Measurements from ENCODE around the gene SCN5A. TPM values are rescaled to one million over a fixed set of nuclear protein-coding genes. Genes with fewer than 3 reads are reported as not detected.

Gene SCN5A
- total and polyA plus RNA-seq, 2 of the 4 experiments (the other 2 are of a cell fraction), result 1.9 to 2.0 TPM

DNA sequence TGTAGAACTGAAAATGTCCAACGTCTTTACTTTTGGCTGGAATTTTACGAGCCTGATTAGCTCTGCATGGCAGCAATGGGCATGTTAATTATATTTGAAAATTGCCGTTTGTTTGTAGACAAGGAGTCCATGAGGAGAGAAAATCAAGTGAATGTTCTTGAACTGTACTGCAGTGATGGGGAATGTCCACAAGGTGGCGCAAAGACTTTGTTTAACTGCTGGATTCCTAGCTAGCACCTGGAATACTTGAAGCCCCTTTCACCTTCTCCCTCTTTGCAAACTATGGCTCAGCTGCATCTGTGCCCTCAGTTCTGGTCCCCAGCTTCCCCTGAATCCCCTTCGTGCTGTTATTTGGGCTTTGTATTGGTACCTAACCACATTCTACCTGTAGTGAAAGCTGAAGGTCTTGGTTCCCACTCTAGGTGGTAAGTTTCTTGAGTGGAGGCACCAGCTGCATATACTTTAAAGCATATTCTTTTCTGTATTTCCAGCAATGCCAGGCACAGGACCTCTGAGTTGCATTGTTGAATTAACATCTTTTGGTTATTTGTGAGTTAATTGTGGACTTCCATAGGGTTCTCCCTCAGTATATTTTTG, 128.0 kb downstream of the SCN5A start:
- H3K79me1 ChIP-seq (ENCODE audit: low read depth in 1 of 2, low read length in 2 of 2), result peaks cover 3% of the 10 kb centered on the region in 2 experiments; a peak in 2 of 4 replicates
- dilution Hi-C loops (cut with HindIII; ENCODE audit: low sequenced_read_pairs, unreplicated experiment) (no loop called here), in situ Hi-C loops (cut with MboI; ENCODE audit: low sequenced_read_pairs) (loop anchor here (5.0 to 10.0 kb wide), 2 partner anchors 321 to 473 kb away; no protein-coding TSS in a partner anchor), intact Hi-C loops (cut with micrococcal nuclease) (loop anchor here (1.0 to 10.0 kb wide), 6 partner anchors 130 to 509 kb away; no protein-coding TSS in a partner anchor)
- DNase-seq, result peak; percentile 75
- POLR2A ChIA-PET (ENCODE audit: unreplicated experiment), result no interaction called here
- no peak overlapping the region for H2BK5ac ChIP-seq (ENCODE audit: low read depth, low read length, poor library complexity, severe bottlenecking)
- WGBS, 2 experiments (ENCODE audit: extremely low coverage in 2 of 2, insufficient read length in 1 of 2), result 0% methylated on average over 3 of the region's 5 CpGs; no CpG with 5 or more reads in 1 of the 2 experiments
- H4K8ac ChIP-seq (ENCODE audit: low read depth in 2 of 2, low read length in 2 of 2), result no peak overlapping the region
- H3K27ac ChIP-seq (ENCODE audit: insufficient read depth, low read length), result no peak overlapping the region
- H3K14ac ChIP-seq (replicated peaks; ENCODE audit: low read depth, low read length), result no peak overlapping the region
- H3K23ac ChIP-seq (ENCODE audit: low read depth, low read length), result no peak overlapping the region
- H3K36me3 ChIP-seq (ENCODE audit: control insufficient read depth, insufficient read depth, low read length), result peaks cover 5% of the 10 kb centered on the region; the same call in 1 of the 2 replicates
- H3K9me3 ChIP-seq (ENCODE audit: control insufficient read depth, insufficient read depth, low read length), result no peaks in the 10 kb centered on the region
- no peak overlapping the region for H2AK9ac ChIP-seq (replicated peaks; ENCODE audit: low read depth, low read length, poor library complexity)
- no peak overlapping the region for H2BK20ac ChIP-seq (ENCODE audit: low read depth, low read length)
- H3K4me3 ChIP-seq (ENCODE audit: insufficient read depth, low read depth, low read length), result no peak overlapping the region
- no peaks in the 10 kb centered on the region for H3K27me3 ChIP-seq (ENCODE audit: control insufficient read depth, insufficient read depth, low read length)
- H3K4me1 ChIP-seq (ENCODE audit: control insufficient read depth, insufficient read depth, low read length), result peaks cover 5% of the 10 kb centered on the region
- BruUV-seq (replicated peaks), result no TSS peak
- no peak overlapping the region for H3K18ac ChIP-seq (ENCODE audit: low read depth, low read length)
- no peak overlapping the region for H2AK5ac ChIP-seq (ENCODE audit: low read depth, low read length)
- H4K5ac ChIP-seq (ENCODE audit: low read depth, low read length), result no peak overlapping the region
- no peak overlapping the region for H3K9ac ChIP-seq (ENCODE audit: low read depth, low read length)
- CTCF ChIA-PET, result interaction anchor here (0.6 to 5.1 kb wide), 22 partner anchors 8 to 949 kb away, joined by 3 to 32 read pairs (median 5); partner anchors contain the start of gene EXOG
- H2BK120ac ChIP-seq (ENCODE audit: low read depth, low read length), result no peak overlapping the region
- H3K4ac ChIP-seq (ENCODE audit: low read depth, low read length), result no peak overlapping the region
- H2BK15ac ChIP-seq (ENCODE audit: low read depth, low read length), result no peak overlapping the region
- peak; percentile 67 for ATAC-seq (ENCODE audit: low read depth)
- H3K9me1 ChIP-seq (ENCODE audit: insufficient read depth, low read length), result no peaks in the 10 kb centered on the region; the same call in 1 of the 2 replicates
- H4K91ac ChIP-seq (ENCODE audit: insufficient read depth, low read depth, low read length), result no peak overlapping the region
- H3K56ac ChIP-seq (ENCODE audit: extremely low read depth, insufficient read depth, low read length), result no peak overlapping the region
- no peaks in the 10 kb centered on the region for H4K20me1 ChIP-seq (ENCODE audit: insufficient read depth, low read length)
- no peak overlapping the region for H2AFZ ChIP-seq (replicated peaks; ENCODE audit: low read length, poor library complexity)
- no peak overlapping the region for H3K4me2 ChIP-seq (ENCODE audit: low read depth, low read length)
- TF ChIP-seq RCOR1 (IDR thresholded peaks at IDR 0.05; ENCODE audit: insufficient replicate concordance, low read length) (no peak), MAFK (IDR thresholded peaks at IDR 0.05; ENCODE audit: low read depth, low read length) (no peak), NFE2L2 (IDR thresholded peaks at IDR 0.05; ENCODE audit: low read depth, low read length) (no peak), CEBPB (IDR thresholded peaks at IDR 0.05; ENCODE audit: low read depth, low read length) (no peak), SMC3 (IDR thresholded peaks at IDR 0.05; ENCODE audit: low read depth, low read length) (peak; percentile 78), RAD21 (IDR thresholded peaks at IDR 0.05; ENCODE audit: low read length) (peak; percentile 75), POLR2A (IDR thresholded peaks at IDR 0.05; ENCODE audit: low read depth, low read length) (no peak), RFX5 (IDR thresholded peaks at IDR 0.05; ENCODE audit: low read depth, low read length) (no peak), MAZ (IDR thresholded peaks at IDR 0.05; ENCODE audit: borderline replicate concordance, low read depth, low read length) (no peak), MXI1 (IDR thresholded peaks at IDR 0.05; ENCODE audit: borderline replicate concordance, low read depth, low read length) (no peak), BHLHE40 (IDR thresholded peaks at IDR 0.05; ENCODE audit: low read depth, low read length) (no peak), FOS (IDR thresholded peaks at IDR 0.05; ENCODE audit: low read depth, low read length) (no peak), CHD1 (IDR thresholded peaks at IDR 0.05; ENCODE audit: low read depth, low read length) (no peak)
- TF ChIP-seq, protein P1, sequence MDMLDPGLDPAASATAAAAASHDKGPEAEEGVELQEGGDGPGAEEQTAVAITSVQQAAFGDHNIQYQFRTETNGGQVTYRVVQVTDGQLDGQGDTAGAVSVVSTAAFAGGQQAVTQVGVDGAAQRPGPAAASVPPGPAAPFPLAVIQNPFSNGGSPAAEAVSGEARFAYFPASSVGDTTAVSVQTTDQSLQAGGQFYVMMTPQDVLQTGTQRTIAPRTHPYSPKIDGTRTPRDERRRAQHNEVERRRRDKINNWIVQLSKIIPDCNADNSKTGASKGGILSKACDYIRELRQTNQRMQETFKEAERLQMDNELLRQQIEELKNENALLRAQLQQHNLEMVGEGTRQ (IDR thresholded peaks at IDR 0.05; ENCODE audit: low read depth, low read length), result no peak
- TF ChIP-seq, protein P2, sequence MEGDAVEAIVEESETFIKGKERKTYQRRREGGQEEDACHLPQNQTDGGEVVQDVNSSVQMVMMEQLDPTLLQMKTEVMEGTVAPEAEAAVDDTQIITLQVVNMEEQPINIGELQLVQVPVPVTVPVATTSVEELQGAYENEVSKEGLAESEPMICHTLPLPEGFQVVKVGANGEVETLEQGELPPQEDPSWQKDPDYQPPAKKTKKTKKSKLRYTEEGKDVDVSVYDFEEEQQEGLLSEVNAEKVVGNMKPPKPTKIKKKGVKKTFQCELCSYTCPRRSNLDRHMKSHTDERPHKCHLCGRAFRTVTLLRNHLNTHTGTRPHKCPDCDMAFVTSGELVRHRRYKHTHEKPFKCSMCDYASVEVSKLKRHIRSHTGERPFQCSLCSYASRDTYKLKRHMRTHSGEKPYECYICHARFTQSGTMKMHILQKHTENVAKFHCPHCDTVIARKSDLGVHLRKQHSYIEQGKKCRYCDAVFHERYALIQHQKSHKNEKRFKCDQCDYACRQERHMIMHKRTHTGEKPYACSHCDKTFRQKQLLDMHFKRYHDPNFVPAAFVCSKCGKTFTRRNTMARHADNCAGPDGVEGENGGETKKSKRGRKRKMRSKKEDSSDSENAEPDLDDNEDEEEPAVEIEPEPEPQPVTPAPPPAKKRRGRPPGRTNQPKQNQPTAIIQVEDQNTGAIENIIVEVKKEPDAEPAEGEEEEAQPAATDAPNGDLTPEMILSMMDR (conservative IDR thresholded peaks at IDR 0.05; ENCODE audit: low read depth, low read length), result peak; percentile 84

All from IMR-90 (cell line).